Endothelial cell (in vitro differentiated cells): ENCODE measurements around the gene SORCS2. TPM values are rescaled to one million over a fixed set of nuclear protein-coding genes. Genes with fewer than 3 reads are reported as not detected.

ENCODE experiments used
- DNase-seq: peaks from one replicate; pipeline ENCODE4 v3.0.0; 2021; ENCODE audit warnings: low spot score
- H3K27ac Mint-ChIP-seq: one replicate; pipeline ENCODE4 v1.8.0; 2021; ENCODE audit warnings: mixed read lengths, inconsistent platforms; ENCODE audit not compliant: unreplicated experiment
- H3K27me3 Mint-ChIP-seq: one replicate; pipeline ENCODE4 v1.8.0; 2021; ENCODE audit warnings: mild to moderate bottlenecking, moderate library complexity, mixed read lengths, inconsistent platforms; ENCODE audit not compliant: unreplicated experiment
- H3K36me3 Mint-ChIP-seq: one replicate; pipeline ENCODE4 v1.8.0; 2021; ENCODE audit warnings: mild to moderate bottlenecking, low read depth, mixed read lengths, inconsistent platforms; ENCODE audit not compliant: unreplicated experiment
- H3K4me1 Mint-ChIP-seq: one replicate; pipeline ENCODE4 v1.8.0; 2021; ENCODE audit warnings: mild to moderate bottlenecking, mixed read lengths, inconsistent platforms; ENCODE audit not compliant: unreplicated experiment
- H3K4me3 Mint-ChIP-seq: one replicate; pipeline ENCODE4 v1.8.0; 2021; ENCODE audit warnings: mild to moderate bottlenecking, mixed read lengths, inconsistent platforms; ENCODE audit not compliant: unreplicated experiment
- H3K9me3 Mint-ChIP-seq: one replicate; pipeline ENCODE4 v1.8.0; 2021; ENCODE audit warnings: mixed read lengths, inconsistent platforms; ENCODE audit not compliant: unreplicated experiment
- total RNA-seq: library from RNA; stranded (reverse); fragmentation: NEBNext Ultra II Directional; extraction: Animal tissue kit (Norgen Biotek cat#: 25700); gene quantifications from one replicate; pipeline ENCODE4 v1.2.1, GENCODE V29; 2021; ENCODE audit not compliant: unreplicated experiment
- TF ChIP-seq, protein P1 (sequence below): fragments of 200-600 bp; sonication (generic); IDR thresholded peaks from one replicate; pipeline ENCODE4 v1.5.0; 2021; ENCODE audit warnings: antibody characterized with exemption; ENCODE audit not compliant: unreplicated experiment

The SORCS2 gene
- total RNA-seq, 1 donor from 2014 or later: 1.3 TPM

DNA sequence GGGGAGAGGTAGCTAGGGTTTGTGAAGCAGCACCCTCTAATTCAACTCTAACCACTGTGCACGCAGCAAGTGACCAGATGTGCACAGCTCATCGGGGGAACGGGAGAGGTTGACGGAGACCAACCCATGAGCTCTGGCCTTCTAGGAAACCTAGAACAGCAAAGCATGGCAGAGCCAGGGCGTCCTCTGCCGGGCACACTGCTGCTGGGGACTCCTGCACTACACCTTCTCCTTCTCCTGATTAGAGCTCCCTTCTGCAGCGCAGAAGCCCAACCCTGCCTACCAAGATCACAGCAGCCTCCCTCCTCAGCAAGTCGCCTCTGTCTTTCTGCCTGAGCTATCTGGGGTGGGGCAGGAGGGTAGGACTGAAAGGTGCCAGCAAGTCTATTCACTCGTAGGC lies 494.7 kb downstream of the SORCS2 start:
- Mint-ChIP-seq H3K27ac (no peak overlapping the region), H3K36me3 (peaks cover 3% of the 10 kb centered on the region), H3K27me3 (peaks cover 2% of the 10 kb centered on the region), H3K4me1 (no peaks in the 10 kb centered on the region), H3K4me3 (no peak overlapping the region), H3K9me3 (no peaks in the 10 kb centered on the region)
- TF ChIP-seq, protein P1, sequence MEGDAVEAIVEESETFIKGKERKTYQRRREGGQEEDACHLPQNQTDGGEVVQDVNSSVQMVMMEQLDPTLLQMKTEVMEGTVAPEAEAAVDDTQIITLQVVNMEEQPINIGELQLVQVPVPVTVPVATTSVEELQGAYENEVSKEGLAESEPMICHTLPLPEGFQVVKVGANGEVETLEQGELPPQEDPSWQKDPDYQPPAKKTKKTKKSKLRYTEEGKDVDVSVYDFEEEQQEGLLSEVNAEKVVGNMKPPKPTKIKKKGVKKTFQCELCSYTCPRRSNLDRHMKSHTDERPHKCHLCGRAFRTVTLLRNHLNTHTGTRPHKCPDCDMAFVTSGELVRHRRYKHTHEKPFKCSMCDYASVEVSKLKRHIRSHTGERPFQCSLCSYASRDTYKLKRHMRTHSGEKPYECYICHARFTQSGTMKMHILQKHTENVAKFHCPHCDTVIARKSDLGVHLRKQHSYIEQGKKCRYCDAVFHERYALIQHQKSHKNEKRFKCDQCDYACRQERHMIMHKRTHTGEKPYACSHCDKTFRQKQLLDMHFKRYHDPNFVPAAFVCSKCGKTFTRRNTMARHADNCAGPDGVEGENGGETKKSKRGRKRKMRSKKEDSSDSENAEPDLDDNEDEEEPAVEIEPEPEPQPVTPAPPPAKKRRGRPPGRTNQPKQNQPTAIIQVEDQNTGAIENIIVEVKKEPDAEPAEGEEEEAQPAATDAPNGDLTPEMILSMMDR: no peak
- DNase-seq: no peak

DNA sequence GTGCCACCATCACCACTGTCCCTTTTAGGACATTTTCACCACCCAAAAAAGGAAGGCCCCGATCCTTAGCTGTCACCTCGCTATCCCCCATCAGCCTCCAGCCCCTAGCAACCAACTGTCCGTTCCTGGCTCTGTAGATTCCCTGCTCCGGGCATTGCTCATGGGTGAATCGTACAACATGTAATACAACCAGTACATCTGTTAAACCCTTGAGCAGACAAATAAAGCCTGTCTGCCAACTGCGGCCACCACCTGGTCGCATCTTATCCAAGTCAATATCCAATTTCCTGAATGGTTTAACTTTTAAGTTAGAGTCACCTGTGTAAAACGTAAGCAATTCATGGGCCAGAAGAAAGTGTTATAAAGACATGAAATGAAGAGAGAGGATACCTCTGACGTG lies 495.5 kb downstream of the SORCS2 start:
- H3K27ac Mint-ChIP-seq: no peak overlapping the region
- no peaks in the 10 kb centered on the region for H3K4me1 Mint-ChIP-seq
- H3K27me3 Mint-ChIP-seq: peaks cover 2% of the 10 kb centered on the region
- TF ChIP-seq, protein P1: no peak
- no peaks in the 10 kb centered on the region for H3K9me3 Mint-ChIP-seq
- H3K36me3 Mint-ChIP-seq: peaks cover 3% of the 10 kb centered on the region
- DNase-seq: no peak
- H3K4me3 Mint-ChIP-seq: no peak overlapping the region

DNA sequence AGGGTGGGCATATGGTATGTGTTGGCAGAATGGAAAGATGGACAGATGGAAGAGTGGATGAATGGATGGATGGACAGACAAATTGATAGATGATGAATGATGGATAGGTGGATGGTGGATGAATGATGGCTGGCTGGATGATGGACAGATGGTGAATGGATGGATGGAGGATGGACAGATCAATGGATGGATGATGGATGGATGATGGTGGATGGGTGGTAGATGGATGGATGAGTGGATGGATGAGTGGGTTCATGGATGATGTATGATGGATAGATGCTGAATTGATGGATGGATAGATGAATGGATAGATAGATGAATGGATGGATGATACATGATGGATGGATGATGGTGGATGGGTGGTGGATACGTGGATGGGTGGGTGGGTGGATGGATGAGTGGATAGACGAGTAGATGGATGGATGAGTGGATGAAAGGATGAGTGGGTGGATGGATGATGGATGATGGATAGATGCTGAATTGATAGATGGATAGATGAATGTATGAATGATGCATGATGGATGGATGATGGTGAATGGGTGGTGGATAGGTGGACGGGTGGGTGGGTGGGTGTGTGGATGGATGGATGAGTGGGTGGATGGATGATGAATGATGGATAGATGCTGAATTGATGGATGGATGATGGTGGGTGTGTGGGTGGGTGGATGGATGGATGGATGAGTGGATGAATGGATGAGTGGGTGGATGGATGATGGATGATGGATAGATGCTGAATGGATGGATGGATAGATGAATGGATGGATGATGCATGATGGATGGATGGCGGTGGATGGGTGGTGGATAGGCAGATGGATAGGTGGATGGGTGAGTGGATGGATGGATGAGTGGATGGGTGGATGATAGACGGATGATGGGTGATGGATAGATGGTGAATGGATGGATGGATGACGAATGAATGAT lies 497.7 kb downstream of the SORCS2 start:
- TF ChIP-seq, protein P1: no peak
- no peaks in the 10 kb centered on the region for H3K36me3 Mint-ChIP-seq

DNA sequence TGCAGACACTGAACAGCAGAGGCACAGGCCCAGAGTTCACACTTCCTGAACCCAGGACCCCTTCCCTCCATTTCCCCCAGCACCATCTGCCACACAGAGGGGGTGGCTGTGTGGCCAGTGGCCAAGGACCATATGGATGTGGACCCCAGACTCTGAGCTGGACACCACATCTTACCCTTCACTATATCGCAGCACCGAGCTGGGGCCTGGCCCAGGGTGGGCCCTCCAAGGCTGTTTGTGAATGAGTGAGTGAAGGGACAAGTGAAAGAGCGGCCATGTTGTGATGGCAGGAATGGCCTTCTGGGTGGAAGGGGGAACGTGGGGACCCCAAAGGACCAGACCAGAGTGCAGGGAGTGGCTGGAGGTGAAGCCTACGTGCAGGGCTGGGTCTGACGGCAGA lies 498.7 kb downstream of the SORCS2 start:
- Mint-ChIP-seq H3K36me3 (no peaks in the 10 kb centered on the region), H3K4me1 (no peaks in the 10 kb centered on the region), H3K9me3 (no peaks in the 10 kb centered on the region), H3K27me3 (no peaks in the 10 kb centered on the region), H3K27ac (no peak overlapping the region), H3K4me3 (no peak overlapping the region)
- no peak for DNase-seq
- TF ChIP-seq, protein P1: no peak

More for the DNA sequence above, 497.7 kb downstream of the SORCS2 start:
- Mint-ChIP-seq H3K4me1 (no peaks in the 10 kb centered on the region), H3K4me3 (no peak overlapping the region), H3K9me3 (no peaks in the 10 kb centered on the region), H3K27me3 (no peaks in the 10 kb centered on the region), H3K27ac (no peak overlapping the region)
- no peak for DNase-seq

DNA sequence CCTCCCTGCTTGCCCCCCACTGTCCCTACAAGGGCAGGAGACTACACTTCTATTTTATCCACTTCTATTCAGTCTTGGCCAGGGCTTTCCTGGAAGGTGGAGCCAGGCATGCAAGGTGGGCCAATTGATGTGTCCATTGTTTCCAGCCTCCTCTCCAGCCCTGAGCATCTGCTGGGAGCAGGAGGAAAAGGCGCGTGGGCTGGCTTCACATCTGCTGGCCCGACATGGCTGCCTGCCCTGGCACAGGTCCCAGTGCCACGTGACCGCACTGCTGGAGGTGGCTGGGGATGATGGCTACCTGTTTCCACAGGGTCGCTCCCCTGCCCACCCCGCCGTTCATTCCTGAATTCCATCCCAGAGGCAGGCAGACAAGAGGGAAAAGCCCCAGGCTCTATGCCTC lies 499.6 kb downstream of the SORCS2 start:
- H3K4me1 Mint-ChIP-seq: no peaks in the 10 kb centered on the region
- no peak overlapping the region for H3K4me3 Mint-ChIP-seq
- no peaks in the 10 kb centered on the region for H3K9me3 Mint-ChIP-seq
- TF ChIP-seq, protein P1: no peak
- H3K27ac Mint-ChIP-seq: no peak overlapping the region
- H3K27me3 Mint-ChIP-seq: no peaks in the 10 kb centered on the region
- DNase-seq: no peak
- H3K36me3 Mint-ChIP-seq: no peaks in the 10 kb centered on the region
